HG02610 (cell line): Measurements from ENCODE around the gene EPB41L4B.

Experiments
- ATAC-seq: cut with Tn5 transposase; IDR thresholded peaks from one replicate; pipeline ENCODE4 v1.9.1; 2021; ENCODE audit warnings: mild to moderate bottlenecking, moderate library complexity; ENCODE audit not compliant: unreplicated experiment

The EPB41L4B gene

DNA sequence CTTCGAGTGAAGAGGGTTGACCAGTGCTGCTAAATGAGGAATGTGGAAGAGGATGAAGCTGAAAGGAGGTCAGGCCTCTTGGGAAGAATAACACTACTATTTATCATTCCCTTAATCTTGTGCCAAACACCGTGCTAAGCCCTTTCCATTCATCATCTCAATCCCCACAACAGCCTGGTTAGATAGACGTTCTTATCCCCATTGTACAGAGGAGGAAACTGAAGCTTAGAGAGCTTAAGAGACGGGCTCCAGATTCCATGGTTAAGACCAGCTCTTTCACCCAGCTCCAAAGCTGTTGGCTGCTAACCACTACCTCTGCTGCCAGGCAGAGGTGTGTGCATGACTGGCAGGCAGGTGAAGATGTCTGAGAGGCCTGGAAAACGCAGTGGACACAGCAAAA is 868 bp upstream of the EPB41L4B start:
- ATAC-seq, result no peak

DNA sequence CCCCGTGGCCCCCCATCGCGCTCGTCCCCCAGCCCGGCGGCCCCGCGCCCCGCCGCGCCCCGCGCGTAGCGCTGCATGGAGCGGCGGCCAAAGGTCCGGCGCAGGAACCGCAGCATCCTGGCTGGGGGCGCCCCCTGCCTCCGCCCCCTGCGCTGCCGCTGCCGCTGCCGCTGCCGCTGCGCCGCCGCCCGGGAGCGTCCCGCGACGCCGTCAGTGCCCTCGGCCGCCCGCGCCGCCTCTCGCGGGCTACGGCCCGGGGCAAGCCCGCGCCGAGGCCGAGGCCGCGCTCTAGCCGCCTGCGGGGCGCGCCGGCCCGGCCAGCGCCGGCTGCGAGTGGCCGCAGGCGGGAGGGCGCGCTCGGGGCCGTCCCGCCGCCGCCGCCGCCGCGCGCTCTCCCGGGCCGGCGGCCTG is 523 bp downstream of the EPB41L4B start:
- peak; percentile 23 for ATAC-seq

DNA sequence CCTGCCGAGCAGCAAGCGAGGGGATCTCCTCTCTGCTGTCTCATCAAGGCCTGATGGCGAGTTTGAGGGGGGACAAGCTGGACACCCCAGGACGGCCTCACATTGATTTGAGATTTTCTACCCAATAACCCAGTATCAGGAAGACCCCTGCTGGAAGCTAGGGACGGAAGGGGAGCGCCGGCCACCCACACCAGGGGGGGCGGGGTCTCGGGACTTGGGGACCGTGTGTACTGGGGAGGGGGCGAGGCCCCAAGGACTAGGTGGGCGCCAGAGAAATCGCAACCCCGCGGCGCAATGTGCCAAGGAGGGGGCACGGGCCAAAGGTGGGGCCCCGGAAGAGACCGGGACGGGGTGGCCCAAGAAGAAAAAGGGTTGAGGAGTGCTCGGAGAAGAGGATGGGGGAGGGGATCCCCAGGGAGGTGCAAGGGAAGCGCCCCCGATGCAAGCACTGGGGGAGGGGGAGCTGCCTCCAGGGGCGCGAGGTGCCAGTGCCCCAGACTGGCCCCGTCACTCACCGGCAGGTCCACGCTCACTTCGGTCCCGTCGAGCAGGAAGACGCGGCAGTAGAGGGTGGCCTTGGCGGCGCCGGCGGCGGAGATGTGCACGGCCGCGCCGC is 1.1 kb downstream of the EPB41L4B start:
- no peak for ATAC-seq

DNA sequence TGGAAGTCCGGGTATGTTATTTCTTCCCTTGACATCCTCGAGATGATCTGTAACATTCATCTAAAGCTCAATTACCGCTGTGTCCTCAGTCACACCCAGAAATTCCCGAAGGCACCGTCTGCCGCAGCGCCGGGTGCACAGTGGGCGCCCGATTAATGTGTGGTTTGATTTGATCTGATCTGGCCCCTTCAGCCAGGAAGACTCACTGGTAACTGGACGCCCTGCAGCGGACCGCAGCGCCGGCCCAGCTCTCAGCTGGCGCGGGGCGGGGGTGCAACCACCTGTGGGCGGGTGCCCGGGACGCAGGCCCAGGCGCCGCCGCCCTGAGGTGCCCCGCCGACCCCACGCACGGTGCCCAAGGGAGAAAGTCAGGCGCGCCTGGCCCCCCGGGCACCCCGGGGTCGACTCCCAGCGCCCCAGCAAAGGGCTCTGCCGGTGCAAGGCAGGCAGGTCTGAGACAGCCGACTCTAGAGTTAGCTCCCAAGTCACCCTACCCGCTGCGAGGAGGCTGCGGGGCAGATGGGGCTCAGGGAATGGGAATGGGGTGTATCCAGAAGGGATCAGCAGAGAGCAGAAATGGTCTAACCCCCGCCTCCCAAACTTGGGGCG is 1.7 kb downstream of the EPB41L4B start:
- ATAC-seq, result no peak

DNA sequence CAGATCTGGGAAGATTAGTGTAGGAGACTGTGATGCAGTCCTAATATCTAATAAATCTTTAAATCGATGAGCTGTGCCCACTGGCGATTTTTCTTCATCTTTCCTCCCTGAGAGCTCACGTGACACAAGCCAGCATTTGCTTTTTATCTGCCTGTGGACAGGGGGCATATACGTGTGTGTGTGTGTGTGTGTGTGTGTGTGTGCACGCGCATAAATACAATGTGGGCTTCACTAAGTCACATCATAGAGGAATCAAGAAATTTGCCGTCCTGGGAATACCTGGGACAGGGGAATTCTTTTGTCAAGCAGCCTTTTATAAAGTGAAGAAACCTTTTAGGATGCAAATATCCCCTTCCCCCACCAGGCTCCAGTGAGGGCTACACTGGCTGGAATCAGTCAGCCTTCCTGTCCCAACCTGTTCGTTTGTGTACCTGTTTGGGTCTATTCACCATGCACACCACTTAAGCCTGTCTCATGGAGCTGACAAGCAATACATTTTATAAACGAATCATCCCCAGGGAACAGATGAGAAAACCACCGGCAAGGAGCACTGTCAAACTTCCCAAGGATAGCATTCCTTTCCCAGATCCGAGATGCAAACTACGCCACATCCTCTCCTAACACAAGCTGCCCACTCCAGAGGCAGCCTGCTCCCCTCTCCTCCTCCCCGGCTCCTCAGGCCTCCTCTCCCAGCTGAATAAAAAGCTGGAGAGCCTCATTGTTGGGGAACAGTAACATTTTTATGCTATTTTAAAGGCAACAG is 2.7 kb downstream of the EPB41L4B start:
- no peak for ATAC-seq

DNA sequence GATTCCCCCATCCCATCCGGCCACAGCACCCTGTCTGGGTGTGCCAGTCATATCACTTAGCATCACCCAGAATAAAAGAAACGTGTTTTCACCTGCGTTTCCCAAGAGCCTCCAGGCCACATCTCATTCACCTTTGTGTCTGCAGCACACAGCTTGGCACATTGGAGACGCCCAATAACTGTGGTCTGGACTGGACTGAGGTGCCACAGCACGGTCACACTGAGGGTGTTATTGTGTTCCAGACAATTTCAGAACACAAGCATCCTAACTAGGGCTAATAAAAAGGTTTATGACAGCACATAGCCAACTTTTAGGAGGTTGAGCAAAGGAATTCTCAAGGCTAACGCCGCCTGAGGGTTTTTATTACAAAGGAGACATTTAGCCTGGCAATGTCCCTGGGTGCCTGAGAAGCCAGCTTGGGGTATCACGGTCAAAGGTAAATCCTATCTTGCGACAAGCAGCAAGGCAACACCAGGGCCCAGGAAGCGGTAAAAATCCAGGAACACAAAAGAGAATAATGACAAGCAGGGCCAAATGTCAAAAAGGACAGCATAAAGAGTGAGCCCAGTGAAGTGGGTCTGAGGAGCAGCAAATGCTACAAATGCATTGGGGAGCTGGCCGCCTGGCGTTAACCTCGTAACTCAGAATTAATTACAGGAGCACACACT is 3.4 kb downstream of the EPB41L4B start:
- no peak for ATAC-seq

GRCh38 chr9:109316207-109316640 is 4.6 kb downstream of the EPB41L4B start:
- ATAC-seq, result no peak

GRCh38 chr9:109315480-109316206 is 5.2 kb downstream of the EPB41L4B start:
- ATAC-seq, result no peak

GRCh38 chr9:109314011-109314531 is 6.8 kb downstream of the EPB41L4B start:
- no peak for ATAC-seq

DNA sequence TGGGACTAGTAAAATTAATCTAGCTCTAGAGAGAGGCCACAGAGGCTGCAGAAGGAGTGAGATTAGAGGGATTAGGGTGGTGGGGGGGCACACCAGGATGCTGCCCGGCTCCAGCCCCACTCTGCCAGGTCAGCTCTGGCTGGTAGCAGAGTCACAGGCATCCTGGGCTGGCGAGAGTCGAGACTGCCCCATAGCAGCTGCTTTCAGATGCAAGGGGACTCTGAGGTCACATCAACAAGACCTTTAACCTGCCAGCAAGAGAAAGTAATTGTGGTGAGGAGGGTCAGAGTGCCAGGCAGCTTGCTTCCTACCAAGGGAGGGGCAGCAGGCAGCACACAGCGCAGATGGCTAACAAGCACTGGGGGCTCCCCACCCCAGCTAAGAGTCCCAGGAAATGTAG is 7.5 kb downstream of the EPB41L4B start:
- ATAC-seq, result no peak

DNA sequence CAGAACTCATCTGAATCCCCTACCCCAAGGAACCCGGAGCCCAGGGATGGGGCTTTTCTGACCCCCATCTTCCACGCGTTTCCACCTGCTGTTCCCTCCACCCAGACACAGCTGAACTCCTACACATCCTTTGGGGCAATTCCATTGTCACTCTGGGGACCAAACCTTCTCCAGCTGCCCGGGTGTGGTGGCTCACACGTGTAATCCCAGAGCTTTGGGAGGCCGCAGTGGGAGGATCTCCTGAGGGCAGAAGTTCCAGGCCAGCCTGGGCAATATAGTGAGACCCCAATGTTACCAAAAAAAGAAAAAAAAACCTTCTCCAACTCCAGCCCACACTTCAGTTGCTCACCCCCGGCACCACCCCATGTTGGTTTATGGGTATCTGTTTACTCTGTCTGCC is 8.1 kb downstream of the EPB41L4B start:
- no peak for ATAC-seq

GRCh38 chr9:109311731-109312130 is 9.1 kb downstream of the EPB41L4B start:
- ATAC-seq, result peak; percentile 85

- ATAC-seq, result no peak
Measured at GRCh38 chr9:109311286-109311685, 9.6 kb downstream of the EPB41L4B start.

GRCh38 chr9:109310486-109310901 is 10.4 kb downstream of the EPB41L4B start:
- no peak for ATAC-seq

GRCh38 chr9:109309282-109309681 is 11.6 kb downstream of the EPB41L4B start:
- ATAC-seq, result no peak

GRCh38 chr9:109307380-109308240 is 13.2 kb downstream of the EPB41L4B start:
- no peak for ATAC-seq

GRCh38 chr9:109305801-109306200 is 15.1 kb downstream of the EPB41L4B start:
- no peak for ATAC-seq

GRCh38 chr9:109304347-109304746 is 16.5 kb downstream of the EPB41L4B start:
- ATAC-seq, result no peak

GRCh38 chr9:109303900-109304299 is 17.0 kb downstream of the EPB41L4B start:
- no peak for ATAC-seq

GRCh38 chr9:109302606-109303005 is 18.3 kb downstream of the EPB41L4B start:
- ATAC-seq, result no peak
